Measurements from ENCODE around the gene WDFY2.

Gene WDFY2

GRCh38 chr13:51620165-51620983, 36.1 kb downstream of the WDFY2 start:
- Histone ChIP-seq H3K36me3 (replicated peaks) (no peaks in the 10 kb centered on the region), H3K27me3 (replicated peaks) (no peaks in the 10 kb centered on the region), H3K27ac (no peak overlapping the region), H3K4me3 (ENCODE audit: low read depth, low read length) (no peak overlapping the region)
- in situ Hi-C loops (cut with HindIII; ENCODE audit: low pct_ligation_motif_present, low sequenced_read_pairs), result no loop called here
- no peak for TF ChIP-seq CTCF (IDR thresholded peaks at IDR 0.05; ENCODE audit: low read depth, low read length, missing control alignments)
- DNase-seq, result no peak

- Histone ChIP-seq H3K36me3 (replicated peaks) (no peaks in the 10 kb centered on the region), H3K27me3 (replicated peaks) (no peaks in the 10 kb centered on the region), H3K4me3 (ENCODE audit: low read depth, low read length) (no peak overlapping the region), H3K27ac (no peak overlapping the region)
- no peak for DNase-seq
- TF ChIP-seq CTCF (IDR thresholded peaks at IDR 0.05; ENCODE audit: low read depth, low read length, missing control alignments), result no peak
- in situ Hi-C loops (cut with HindIII; ENCODE audit: low pct_ligation_motif_present, low sequenced_read_pairs), result no loop called here
Observed at GRCh38 chr13:51621602-51622001, 37.3 kb downstream of the WDFY2 start.

GRCh38 chr13:51623473-51623872, 39.2 kb downstream of the WDFY2 start:
- TF ChIP-seq CTCF (IDR thresholded peaks at IDR 0.05; ENCODE audit: low read depth, low read length, missing control alignments), result no peak
- Histone ChIP-seq H3K27me3 (replicated peaks) (no peaks in the 10 kb centered on the region), H3K36me3 (replicated peaks) (no peaks in the 10 kb centered on the region), H3K4me3 (ENCODE audit: low read depth, low read length) (no peak overlapping the region), H3K27ac (no peak overlapping the region)
- in situ Hi-C loops (cut with HindIII; ENCODE audit: low pct_ligation_motif_present, low sequenced_read_pairs), result no loop called here
- DNase-seq, result no peak

- H3K36me3 ChIP-seq (replicated peaks), result no peaks in the 10 kb centered on the region
- no peak overlapping the region for H3K27ac ChIP-seq
- no peak overlapping the region for H3K4me3 ChIP-seq (ENCODE audit: low read depth, low read length)
- DNase-seq, result no peak
- no peaks in the 10 kb centered on the region for H3K27me3 ChIP-seq (replicated peaks)
- no peak for TF ChIP-seq CTCF (IDR thresholded peaks at IDR 0.05; ENCODE audit: low read depth, low read length, missing control alignments)
- in situ Hi-C loops (cut with HindIII; ENCODE audit: low pct_ligation_motif_present, low sequenced_read_pairs), result no loop called here
Observed at GRCh38 chr13:51624207-51624606, 39.9 kb downstream of the WDFY2 start.

GRCh38 chr13:51624695-51625345, 40.6 kb downstream of the WDFY2 start:
- Histone ChIP-seq H3K4me3 (ENCODE audit: low read depth, low read length) (no peak overlapping the region), H3K36me3 (replicated peaks) (no peaks in the 10 kb centered on the region), H3K27ac (no peak overlapping the region), H3K27me3 (replicated peaks) (no peaks in the 10 kb centered on the region)
- in situ Hi-C loops (cut with HindIII; ENCODE audit: low pct_ligation_motif_present, low sequenced_read_pairs), result no loop called here
- no peak for DNase-seq
- TF ChIP-seq CTCF (IDR thresholded peaks at IDR 0.05; ENCODE audit: low read depth, low read length, missing control alignments), result no peak
